ENCODE measurements around the gene NPM1. TPM values are rescaled to one million over a fixed set of nuclear protein-coding genes. Genes with fewer than 3 reads are reported as not detected.
"Not testable (repeated sequence)": the region's sequence is repeated elsewhere in the genome, so short reads cannot be mapped to it uniquely, and the experiment has no call there.

NPM1 gene
- total RNA-seq, 1 donor from 2014 or later, result 1,666 TPM

DNA sequence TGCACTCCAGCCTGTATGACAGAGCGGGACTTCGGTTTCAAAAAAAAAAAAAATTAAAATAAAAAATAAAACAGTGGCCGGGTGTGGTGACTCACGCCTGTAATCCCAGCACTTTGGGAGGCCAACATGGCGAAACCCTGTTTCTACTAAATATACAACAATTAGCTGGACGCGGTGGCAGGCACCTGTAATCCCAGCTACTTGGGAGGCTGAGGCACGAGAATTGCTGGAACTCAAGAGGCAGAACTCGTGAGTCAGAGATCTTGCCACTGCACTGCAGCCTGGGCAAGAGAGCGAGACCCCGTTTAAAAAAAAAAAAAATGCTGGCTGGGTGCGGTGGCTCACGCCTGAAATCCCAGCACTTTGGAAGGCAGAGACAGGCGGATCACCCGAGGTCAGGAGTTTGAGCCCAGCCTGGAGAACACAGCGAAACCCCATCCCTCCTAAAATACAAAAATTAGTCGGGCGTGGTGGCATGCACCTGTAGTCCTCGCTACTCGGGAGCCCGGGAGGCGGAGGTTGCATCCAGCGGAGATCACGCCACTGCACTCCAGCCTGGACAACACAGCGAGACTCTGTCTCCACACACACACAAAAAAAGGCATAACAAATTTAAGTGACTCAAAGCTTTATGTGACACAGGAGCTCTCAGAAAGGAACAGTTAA is 1.5 kb upstream of the NPM1 start:
- no peak for DNase-seq (ENCODE audit: low read depth, low spot score)

DNA sequence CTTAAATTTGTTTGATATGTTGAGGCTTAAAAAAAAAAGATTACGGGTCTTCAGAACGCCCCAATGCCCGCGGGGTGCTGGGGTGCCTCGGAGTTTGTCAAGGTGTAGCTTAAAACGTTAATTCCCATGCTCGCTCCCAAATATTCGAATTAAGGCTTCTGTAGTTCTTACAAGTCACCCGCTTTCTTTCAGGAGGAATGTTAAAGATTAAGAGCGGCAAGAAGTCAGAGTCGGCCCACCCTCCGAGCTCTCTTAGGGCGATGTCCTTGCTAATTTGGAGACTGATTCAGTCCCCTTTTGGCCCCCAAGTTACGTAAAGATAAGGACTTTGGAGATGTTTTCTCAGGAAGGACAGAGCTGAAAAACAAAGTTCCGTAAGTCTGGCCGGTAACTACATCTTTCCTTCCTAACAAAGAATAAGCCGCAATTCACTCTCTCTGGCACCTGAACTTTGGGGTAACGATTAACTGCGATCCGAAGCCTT is 746 bp upstream of the NPM1 start:
- no peak for DNase-seq (ENCODE audit: low read depth, low spot score)

GRCh38 chr5:171387970-171388815 is 544 bp downstream of the NPM1 start:
- peak; percentile 32 for DNase-seq (ENCODE audit: low read depth, low spot score)

DNA sequence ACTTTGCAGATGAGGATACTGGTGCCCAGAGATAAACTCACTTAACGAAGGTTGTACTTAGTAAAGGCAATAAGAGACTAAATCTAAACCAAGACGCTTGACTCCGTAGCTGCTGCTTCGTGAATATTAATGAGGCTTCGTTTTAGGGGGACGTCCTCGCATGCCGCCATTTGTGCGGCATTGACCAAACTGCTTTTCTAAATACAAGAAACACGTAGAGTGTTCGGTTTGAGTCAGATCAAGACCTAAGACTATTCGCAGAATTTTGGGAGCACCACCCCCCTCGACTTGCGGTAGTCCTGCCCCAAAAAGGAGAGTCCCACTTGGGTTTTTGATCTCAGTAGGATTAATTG is 1.1 kb downstream of the NPM1 start:
- no peak for DNase-seq (ENCODE audit: low read depth, low spot score)

DNA sequence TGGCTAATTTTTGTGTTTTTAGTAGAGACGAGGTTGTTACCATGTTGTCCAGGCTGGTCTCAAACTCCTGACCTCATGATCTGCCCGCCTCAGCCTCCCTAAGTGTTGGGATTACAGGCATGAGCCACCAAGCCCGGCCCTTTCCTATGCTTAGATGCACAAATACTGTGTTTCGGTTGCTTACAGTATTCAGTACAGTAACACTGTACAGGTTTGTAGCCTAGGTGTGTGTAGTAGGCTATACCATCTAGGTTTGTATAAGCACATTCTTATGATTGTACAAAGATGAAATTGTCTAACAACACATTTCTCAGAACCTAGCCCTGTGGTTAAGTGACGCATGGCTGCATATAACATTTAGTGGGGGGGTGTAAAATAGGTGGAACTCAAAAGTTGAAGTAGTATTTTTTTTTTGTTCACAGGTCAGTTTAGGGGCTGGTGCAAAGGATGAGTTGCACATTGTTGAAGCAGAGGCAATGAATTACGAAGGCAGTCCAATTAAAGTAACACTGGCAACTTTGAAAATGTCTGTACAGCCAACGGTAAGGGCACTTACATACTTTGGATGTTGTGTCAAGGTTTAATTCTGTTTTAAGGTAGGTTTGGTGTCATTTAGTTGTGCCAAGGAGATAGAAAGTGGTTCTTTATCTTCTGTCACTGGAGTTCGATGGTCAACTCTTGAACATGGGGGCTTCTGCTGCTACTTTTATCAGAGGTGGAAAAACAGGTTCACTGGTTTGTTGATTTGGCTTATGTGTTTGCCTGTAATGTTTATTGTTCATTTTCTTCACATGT is 3.4 kb downstream of the NPM1 start:
- no peak for DNase-seq (ENCODE audit: low read depth, low spot score)

DNA sequence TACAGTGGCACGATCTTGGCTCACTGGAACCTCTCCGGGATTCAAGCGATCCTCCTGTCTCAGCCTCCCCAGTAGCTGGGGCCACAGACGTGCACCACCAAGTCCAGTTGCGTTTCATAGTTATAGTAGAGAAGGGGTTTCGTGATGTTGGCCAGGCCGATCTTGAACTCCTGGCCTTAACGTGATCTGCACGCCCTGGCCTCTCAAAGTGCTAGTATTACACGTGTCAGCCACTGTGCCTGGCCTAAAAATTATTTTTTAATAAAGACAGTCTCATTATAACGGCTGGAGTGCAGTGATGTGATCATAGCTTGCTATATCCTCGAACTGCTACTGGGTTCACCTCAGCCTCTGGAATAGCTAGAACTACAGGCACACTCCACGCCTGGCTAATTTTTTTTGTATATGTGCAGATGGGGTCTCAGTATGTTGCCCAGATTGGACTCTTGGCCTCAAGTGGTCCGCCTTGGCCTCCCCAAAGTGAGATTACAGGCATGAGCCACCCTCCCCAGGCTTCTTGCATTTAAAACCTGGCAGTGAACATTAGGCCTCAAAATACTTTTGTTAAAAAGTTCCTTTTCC is 4.4 kb downstream of the NPM1 start:
- DNase-seq (ENCODE audit: low read depth, low spot score), result no peak

DNA sequence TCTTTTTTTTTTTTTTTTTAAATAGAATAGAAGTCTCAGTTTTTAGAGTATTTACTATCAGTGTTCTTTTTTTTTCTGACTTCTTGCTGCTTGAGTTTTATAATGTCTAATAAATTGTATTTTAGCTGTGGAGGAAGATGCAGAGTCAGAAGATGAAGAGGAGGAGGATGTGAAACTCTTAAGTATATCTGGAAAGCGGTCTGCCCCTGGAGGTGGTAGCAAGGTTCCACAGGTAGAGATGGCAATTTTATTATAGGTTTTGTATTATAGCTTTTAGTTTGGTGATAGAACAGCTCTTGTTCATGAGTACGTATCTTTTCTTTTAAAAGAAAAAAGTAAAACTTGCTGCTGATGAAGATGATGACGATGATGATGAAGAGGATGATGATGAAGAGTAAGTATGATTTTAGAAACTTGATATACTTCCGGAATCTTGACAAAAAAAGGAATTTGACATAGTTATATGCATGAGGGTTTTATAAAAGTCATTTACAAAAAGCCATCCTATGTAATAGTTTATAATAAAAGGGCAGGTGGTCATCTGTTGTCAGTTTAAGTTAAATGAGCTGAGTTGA is 5.0 kb downstream of the NPM1 start:
- DNase-seq (ENCODE audit: low read depth, low spot score), result no peak

GRCh38 chr5:171395042-171395441 is 7.4 kb downstream of the NPM1 start:
- no peak for DNase-seq (ENCODE audit: low read depth, low spot score)

DNA sequence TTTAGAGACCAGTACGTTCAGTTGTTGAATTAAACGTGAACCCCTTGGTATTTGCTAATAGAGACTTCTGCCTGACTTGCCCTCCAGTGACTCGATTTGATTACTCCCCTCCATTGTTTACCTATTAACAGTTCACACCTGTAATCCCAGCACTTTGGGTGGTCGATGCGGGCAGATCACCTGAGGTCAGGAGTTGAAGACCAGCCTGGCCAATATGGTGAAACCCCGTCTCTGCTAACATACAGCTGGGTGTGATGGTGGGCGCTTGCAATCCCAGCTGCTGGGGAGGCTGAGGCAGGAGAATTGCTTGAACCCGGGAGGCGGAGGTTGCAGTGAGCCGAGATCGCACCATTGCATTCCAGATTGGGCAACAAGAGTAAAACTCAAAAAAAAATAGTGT is 8.9 kb downstream of the NPM1 start:
- not testable (repeated sequence) for DNase-seq (ENCODE audit: low read depth, low spot score)

GRCh38 chr5:171397190-171397589 is 9.5 kb downstream of the NPM1 start:
- DNase-seq (ENCODE audit: low read depth, low spot score), result no peak

GRCh38 chr5:171397599-171397998 is 9.9 kb downstream of the NPM1 start:
- no peak for DNase-seq (ENCODE audit: low read depth, low spot score)

DNA sequence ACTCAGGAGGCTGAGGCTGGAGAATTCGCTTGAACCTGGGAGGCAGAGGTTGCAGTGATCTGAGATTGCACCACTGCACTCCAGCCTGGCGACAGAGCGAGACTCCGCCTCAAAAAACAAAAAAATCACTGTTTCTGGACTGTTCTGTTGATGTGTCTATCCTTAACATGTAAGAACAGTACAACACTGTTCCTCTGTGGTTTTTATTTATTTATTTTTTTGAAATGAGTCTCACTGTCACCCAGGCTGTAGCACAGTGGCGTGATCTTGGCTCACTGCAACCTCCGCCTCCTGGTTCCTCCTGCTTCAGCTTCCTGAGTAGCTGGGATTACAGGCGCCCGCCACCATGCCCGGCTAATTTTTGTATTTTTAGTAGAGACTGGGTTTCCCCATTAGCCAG is 11.0 kb downstream of the NPM1 start:
- not testable (repeated sequence) for DNase-seq (ENCODE audit: low read depth, low spot score)

DNA sequence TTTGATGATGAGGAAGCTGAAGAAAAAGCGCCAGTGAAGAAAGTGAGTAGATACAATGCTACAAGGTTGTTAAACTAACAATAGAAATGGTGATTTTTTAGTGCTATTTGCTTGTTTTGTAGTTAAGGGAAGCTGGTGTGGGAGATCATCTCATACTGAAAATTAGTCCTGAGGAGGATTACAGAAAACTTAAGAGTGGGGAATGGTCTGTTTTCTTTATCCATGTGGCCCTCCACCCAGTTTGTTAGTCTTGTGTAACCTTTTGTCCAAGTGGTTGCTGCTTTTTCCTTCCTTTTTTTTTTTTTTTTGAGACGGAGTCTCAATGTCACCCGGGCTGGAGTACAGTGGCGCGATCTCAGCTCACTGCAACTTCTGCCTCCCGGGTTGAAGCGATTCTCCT is 12.5 kb downstream of the NPM1 start:
- no peak for DNase-seq (ENCODE audit: low read depth, low spot score)

DNA sequence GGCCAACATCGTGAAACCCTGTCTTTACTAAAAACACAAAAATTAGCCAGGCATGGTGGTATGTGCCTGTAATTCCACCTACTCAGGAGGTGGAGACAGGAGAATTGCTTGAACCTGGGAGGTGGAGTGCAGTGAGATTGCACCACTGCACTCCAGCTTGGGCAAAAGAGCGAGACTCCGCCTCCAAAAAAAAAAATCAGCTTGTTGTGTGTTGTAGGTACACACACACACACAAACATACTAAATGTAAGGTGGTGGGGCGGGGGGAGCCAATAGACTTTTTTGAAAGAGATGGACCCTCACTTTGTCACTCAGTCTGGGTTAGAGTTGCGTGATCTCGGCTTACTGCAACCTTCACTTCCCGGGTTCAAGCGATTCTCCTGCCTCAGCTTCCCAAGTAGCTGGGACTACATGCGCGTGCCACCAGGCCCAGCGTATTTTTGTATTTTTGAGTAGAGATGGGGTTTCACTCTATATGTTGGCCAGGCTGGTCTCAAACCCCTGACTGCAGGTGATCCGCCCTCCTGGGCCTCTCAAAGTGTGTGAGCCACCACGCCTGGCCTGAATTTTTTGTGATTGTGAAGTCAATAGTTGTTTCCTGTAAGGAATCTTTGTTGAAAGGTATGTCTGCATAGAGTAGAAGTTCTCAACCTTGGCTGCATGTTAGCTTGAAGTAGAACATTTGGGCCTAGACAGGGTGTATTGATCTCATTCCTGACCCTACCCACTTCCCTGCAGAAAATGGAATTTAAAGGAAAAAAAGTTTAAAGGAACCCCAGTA is 13.7 kb downstream of the NPM1 start:
- no peak for DNase-seq (ENCODE audit: low read depth, low spot score)

- not testable (repeated sequence) for DNase-seq (ENCODE audit: low read depth, low spot score)
These were observed 15.1 kb downstream of the NPM1 start for GRCh38 chr5:171402751-171403150.

DNA sequence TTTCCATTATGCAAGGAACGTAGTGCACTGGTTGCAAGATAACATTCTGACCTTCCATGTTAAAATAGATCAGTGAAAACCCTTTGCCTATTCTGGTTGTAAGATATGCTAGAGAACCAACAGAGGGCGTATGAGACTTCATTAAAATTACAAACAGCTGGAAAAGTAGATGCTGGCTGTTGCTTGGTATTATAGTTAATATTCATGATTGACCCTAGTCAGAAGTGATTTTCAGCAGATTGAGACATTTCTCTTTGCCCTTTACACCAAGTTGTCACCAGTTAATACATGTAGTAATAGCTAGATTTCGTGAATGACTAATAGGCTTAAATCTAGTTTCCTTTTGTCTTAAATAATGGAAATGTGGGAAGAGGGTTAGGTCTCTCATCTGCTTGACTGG is 18.0 kb downstream of the NPM1 start:
- DNase-seq (ENCODE audit: low read depth, low spot score), result no peak

- no peak for DNase-seq (ENCODE audit: low read depth, low spot score)
These were observed 19.6 kb downstream of the NPM1 start for GRCh38 chr5:171407234-171407633.

DNA sequence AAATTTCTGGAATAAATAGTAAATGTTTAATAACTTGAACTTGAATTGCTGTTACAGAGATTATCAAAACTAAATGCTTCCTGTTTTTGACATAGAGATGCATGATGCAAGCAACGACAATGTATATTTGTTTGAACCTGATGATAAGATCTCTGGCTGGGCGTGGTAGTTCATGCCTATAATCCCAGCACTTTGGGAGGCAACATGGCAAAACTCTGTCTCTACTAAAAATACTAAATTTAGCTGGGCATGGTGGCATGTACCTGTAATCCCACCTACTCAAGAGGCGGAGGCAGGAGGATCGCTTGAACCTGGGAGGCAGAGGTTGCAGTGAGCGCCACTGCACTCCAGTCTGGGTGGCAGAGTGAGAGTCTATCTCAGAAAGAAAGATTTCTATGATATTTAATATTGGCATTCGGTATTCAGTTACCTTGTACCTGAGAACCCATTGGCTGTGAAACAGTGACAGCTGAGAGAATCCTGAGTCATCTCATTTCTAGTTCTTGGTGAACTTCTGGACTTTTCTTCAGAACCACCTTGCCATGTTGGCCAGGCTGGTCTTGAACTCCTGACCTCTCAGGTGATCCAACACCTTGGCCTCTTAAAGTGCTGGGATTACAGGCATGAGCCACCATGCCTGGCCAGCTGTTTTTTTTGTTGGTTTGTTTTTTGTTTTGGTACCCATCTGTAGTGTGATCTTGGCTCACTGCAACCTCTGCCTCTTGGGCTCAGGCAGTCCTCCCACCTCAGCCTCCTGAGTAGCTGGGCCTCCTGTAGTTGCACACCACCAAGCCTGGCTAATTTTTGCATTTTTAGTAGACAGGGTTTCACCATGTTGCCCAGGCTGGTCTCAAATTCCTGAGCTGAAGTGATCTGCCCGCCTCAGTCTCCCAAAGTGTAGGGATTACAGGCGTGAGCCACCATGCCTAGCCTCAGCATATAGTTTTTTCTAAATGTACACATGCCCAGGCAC is 21.8 kb downstream of the NPM1 start:
- DNase-seq (ENCODE audit: low read depth, low spot score), result no peak

DNA sequence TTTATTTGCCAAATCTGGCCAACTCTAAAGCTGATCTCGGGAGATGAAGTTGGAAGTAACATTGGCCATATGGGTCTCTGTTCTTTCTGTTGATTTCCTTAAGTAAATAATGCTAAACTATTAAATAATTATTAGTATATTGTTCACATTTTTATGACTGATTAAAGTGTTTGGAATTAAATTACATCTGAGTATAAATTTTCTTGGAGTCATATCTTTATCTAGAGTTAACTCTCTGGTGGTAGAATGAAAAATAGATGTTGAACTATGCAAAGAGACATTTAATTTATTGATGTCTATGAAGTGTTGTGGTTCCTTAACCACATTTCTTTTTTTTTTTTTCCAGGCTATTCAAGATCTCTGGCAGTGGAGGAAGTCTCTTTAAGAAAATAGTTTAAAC is 22.5 kb downstream of the NPM1 start:
- no peak for DNase-seq (ENCODE audit: low read depth, low spot score)

All from pulmonary artery endothelial cell (primary cell).